HepG2 (cell line): Measurements from ENCODE around the gene NATD1. TPM values are rescaled to one million over a fixed set of nuclear protein-coding genes. Genes with fewer than 3 reads are reported as not detected.

Experiments used
- ATAC-seq: fragments of 200-7000 bp; cut with Tn5 transposase; 3 replicates; pipeline ENCODE4 v1.9.1; 2020; ENCODE audit warnings: mild to moderate bottlenecking, moderate library complexity
- BruUV-seq: library from RNA; stranded (reverse); fragments of 400-500 nt; replicated peaks from 2 replicates; lab custom pipeline; 2021; lab: Mats Ljungman, UMichigan
- CTCF ChIA-PET: fragments of 300-600 bp; formaldehyde crosslinking; extraction: SDS; loops from one replicate; lab custom pipeline; 2021; ENCODE audit warnings: low total read pairs, inconsistent platforms, low intra/inter-chr PET ratio; lab: Yijun Ruan, JAX
- POLR2A ChIA-PET: fragments of 350-600 bp; sonication (Branson Sonifier 250); formaldehyde crosslinking; loops from one replicate; lab custom pipeline; 2020; ENCODE audit warnings: antibody characterized with exemption, inconsistent platforms; lab: Yijun Ruan, JAX
- DNase-seq: peaks from one replicate; pipeline ENCODE4 v3.0.0-alpha.2; 2015; ENCODE audit warnings: low spot score
- FAIRE-seq: peaks from 3 replicates; lab custom pipeline; 2011; peaks lifted over from hg19 to GRCh38; lab: Jason Lieb, UNC
- H2AFZ ChIP-seq: one replicate; pipeline ENCODE4 v1.6.1; 2011; ENCODE audit warnings: low read length, inconsistent platforms
- H3K27ac ChIP-seq: fragments of 300-600 bp; 3 replicates; pipeline ENCODE4 v1.8.0; 2011; ENCODE audit warnings: mixed run types, mild to moderate bottlenecking, mixed read lengths, low read length, inconsistent platforms; ENCODE audit not compliant: insufficient read depth; ENCODE audit errors: extremely low read length
- H3K27me3 ChIP-seq, 2 experiments: fragments of 200-600 bp in 1 of 2; 2 replicates in 1 of 2; 3 replicates in 1 of 2; pipeline versions ENCODE4 v1.6.0 to v1.8.0; 2011; ENCODE audit warnings: low read length in 2 of 2, mild to moderate bottlenecking in 2 of 2, moderate library complexity in 2 of 2, inconsistent platforms in 1 of 2; ENCODE audit not compliant: insufficient read depth in 2 of 2, control insufficient read depth in 1 of 2
- H3K36me3 ChIP-seq, 2 experiments: fragments of 200-600 bp in 1 of 2; replicated peaks in 1 of 2; 2 replicates in 1 of 2; 3 replicates in 1 of 2; pipeline versions ENCODE4 v1.5.1 to v1.8.0; 2011; ENCODE audit warnings: low read length in 2 of 2, inconsistent platforms in 1 of 2; ENCODE audit not compliant: insufficient read depth in 2 of 2, control insufficient read depth in 1 of 2
- H3K4me1 ChIP-seq: 2 replicates; pipeline ENCODE4 v1.5.1; 2012; ENCODE audit warnings: low read length, inconsistent platforms; ENCODE audit not compliant: insufficient read depth
- H3K4me2 ChIP-seq: 2 replicates; pipeline ENCODE4 v1.6.0; 2011; ENCODE audit warnings: low read depth, low read length, inconsistent platforms
- H3K4me3 ChIP-seq, 3 experiments: fragments of 200-600 bp in 1 of 3; sonication (generic), shearing (Covaris generic) in 1 of 3; replicated peaks in 1 of 3; 2 replicates each; pipeline ENCODE4 v1.5.1; 2011 to 2016; ENCODE audit warnings: low read length in 3 of 3, inconsistent platforms in 2 of 3, low read depth in 2 of 3, mild to moderate bottlenecking in 2 of 3, control low read depth in 1 of 3, mixed read lengths in 1 of 3; ENCODE audit not compliant: insufficient read depth in 1 of 3
- H3K79me2 ChIP-seq: one replicate; pipeline ENCODE4 v1.6.1; 2011; ENCODE audit warnings: low read length, inconsistent platforms; ENCODE audit not compliant: insufficient read depth
- H3K9ac ChIP-seq: 2 replicates; pipeline ENCODE4 v1.6.0; 2011; ENCODE audit warnings: mild to moderate bottlenecking, low read depth, low read length, inconsistent platforms; ENCODE audit not compliant: insufficient read depth
- H3K9me3 ChIP-seq: 2 replicates; pipeline ENCODE4 v1.5.1; 2012; ENCODE audit warnings: mild to moderate bottlenecking, low read length
- H4K20me1 ChIP-seq: 2 replicates; pipeline ENCODE4 v1.6.0; 2011; ENCODE audit warnings: inconsistent platforms, mild to moderate bottlenecking, low read length, moderate library complexity; ENCODE audit not compliant: insufficient read depth
- DMAP1 ChIP-seq: IDR thresholded peaks from 2 replicates; pipeline ENCODE4 v1.6.1; 2016
- ETS1 ChIP-seq: sonication (generic); formaldehyde crosslinking; IDR thresholded peaks from 2 replicates; pipeline ENCODE4 v1.4.0; 2020; ENCODE audit warnings: missing genetic modification reagents
- HNRNPL ChIP-seq: fragments of 200-400 bp; formaldehyde crosslinking; IDR thresholded peaks from 2 replicates; pipeline ENCODE4 v1.6.1; 2017; ENCODE audit warnings: mild to moderate bottlenecking, low read depth, low read length
- MED13 ChIP-seq: sonication (generic); formaldehyde crosslinking; IDR thresholded peaks from 2 replicates; pipeline ENCODE4 v1.5.0; 2020; ENCODE audit warnings: missing genetic modification reagents
- NFKB2 ChIP-seq: sonication (generic); formaldehyde crosslinking; IDR thresholded peaks from 2 replicates; pipeline ENCODE4 v1.4.0; 2020; ENCODE audit warnings: missing genetic modification reagents, borderline replicate concordance
- NR2C2 ChIP-seq: sonication (generic); formaldehyde crosslinking; IDR thresholded peaks from 2 replicates; pipeline ENCODE4 v1.4.0; 2020; ENCODE audit warnings: missing genetic modification reagents, mild to moderate bottlenecking, moderate library complexity, borderline replicate concordance
- NR3C1 ChIP-seq: sonication (generic); formaldehyde crosslinking; IDR thresholded peaks from 2 replicates; pipeline ENCODE4 v1.4.0; 2020; ENCODE audit warnings: missing genetic modification reagents
- RERE ChIP-seq: IDR thresholded peaks from 2 replicates; pipeline ENCODE4 v1.6.1; 2016; ENCODE audit warnings: low read depth, missing genetic modification reagents, missing compliant biosample characterization
- SP4 ChIP-seq: sonication (generic); formaldehyde crosslinking; IDR thresholded peaks from 2 replicates; pipeline ENCODE4 v1.8.1; 2023; ENCODE audit warnings: mild to moderate bottlenecking, missing genetic modification reagents
- U2AF1 ChIP-seq: fragments of 200-400 bp; formaldehyde crosslinking; optimal IDR thresholded peaks from 2 replicates; pipeline ENCODE3; 2017; ENCODE audit warnings: mild to moderate bottlenecking, low read depth, low read length
- ZNF124 ChIP-seq: sonication (generic); formaldehyde crosslinking; IDR thresholded peaks from 2 replicates; pipeline ENCODE4 v1.4.0; 2020; ENCODE audit warnings: missing genetic modification reagents
- ZNF414 ChIP-seq: sonication (generic); formaldehyde crosslinking; IDR thresholded peaks from 2 replicates; pipeline ENCODE4 v1.5.0; 2020; ENCODE audit warnings: missing genetic modification reagents
- ZSCAN29 ChIP-seq: sonication (generic); formaldehyde crosslinking; conservative IDR thresholded peaks from 2 replicates; pipeline ENCODE4 v1.4.0; 2020; ENCODE audit warnings: mild to moderate bottlenecking, missing genetic modification reagents
- WGBS: methylation state at CpG from one replicate; pipeline ENCODE4 v1.1.6; 2017; ENCODE audit warnings: low lambda C conversion rate; 5-methylcytosine and 5-hydroxymethylcytosine counted together
- in situ Hi-C: cut with HindIII; loops from 2 replicates; pipeline ENCODE4 v1.10.0; 2017; ENCODE audit warnings: low pct_unique_long_range_greater_than_20kb; ENCODE audit not compliant: extremely low pct_ligation_motif_present
- intact Hi-C: fragments of 100-400 bp; cut with micrococcal nuclease; formaldehyde crosslinking; loops from one replicate; pipeline ENCODE4 v1.10.0; 2022; ENCODE audit not compliant: unreplicated experiment
- polyA plus RNA-seq, 8 experiments: library from polyadenylated mRNA; depleted of rRNA in 3 of 8; stranded (reverse) in 7 of 8; unstranded in 1 of 8; fragments of >200 nt; fragmentation: Illumina TruSeq in 4 of 8; extraction: Trizol in 4 of 8; gene quantifications; 2 replicates each; pipeline versions ENCODE4 v1.2.1 to v1.2.3, GENCODE V29; 2011 to 2016; ENCODE audit warnings: low read depth in 4 of 8, missing spikeins in 1 of 8, mixed read lengths in 1 of 8; ENCODE audit not compliant: insufficient read depth in 1 of 8
- total RNA-seq, 5 experiments: library from RNA; depleted of rRNA; stranded (reverse); fragments of >200 nt; fragmentation: Illumina TruSeq; extraction: Trizol; gene quantifications; 2 replicates each; pipeline ENCODE4 v1.2.3, GENCODE V29; 2016; ENCODE audit warnings: low read depth in 1 of 5

Gene NATD1
- total and polyA plus RNA-seq, 2 of the 13 experiments (the other 11 are each of a cell fraction or from before 2014, with no cell fraction given), result 0.31 to 2.3 TPM

- POLR2A ChIA-PET, result interaction anchor here (0.7 to 5.6 kb wide), 4 partner anchors 11 to 275 kb away, joined by 4 to 56 read pairs (median 4); partner anchors contain the start of gene USP22
- peaks cover 0 to 34% of the 10 kb centered on the region in 2 experiments; a peak in 3 of 5 replicates for H3K27me3 ChIP-seq
- no peaks in the 10 kb centered on the region for H3K36me3 ChIP-seq
- no peak for ATAC-seq
- intact Hi-C loops, result no loop called here
- CTCF ChIA-PET, result no interaction called here
- H4K20me1 ChIP-seq, result no peaks in the 10 kb centered on the region
- H3K9ac ChIP-seq, result no peak overlapping the region
- BruUV-seq, result no TSS peak
- no peak overlapping the region for H2AFZ ChIP-seq
- TF ChIP-seq NFKB2 (CRISPR knock-in tag) (no peak), ETS1 (CRISPR knock-in tag) (0 out of 2 replicates have a peak, but pooled peaks have one; percentile 7), ZNF124 (CRISPR knock-in tag) (0 out of 2 replicates have a peak, but pooled peaks have one; percentile 1), NR2C2 (CRISPR knock-in tag) (no peak), RERE (CRISPR knock-in tag) (no peak), U2AF1 (no peak), NR3C1 (CRISPR knock-in tag) (no peak), DMAP1 (CRISPR knock-in tag) (0 out of 2 replicates have a peak, but pooled peaks have one; percentile 5), MED13 (CRISPR knock-in tag) (0 out of 2 replicates have a peak, but pooled peaks have one; percentile 5), ZSCAN29 (CRISPR knock-in tag) (no peak), SP4 (CRISPR knock-in tag) (no peak), ZNF414 (CRISPR knock-in tag) (no peak), HNRNPL (no peak)
- H3K4me1 ChIP-seq, result peaks cover 48% of the 10 kb centered on the region
- H3K4me3 ChIP-seq, result peak overlapping the region in 2 of 3 experiments; percentile 64 to 81; a peak in 3 of 6 replicates
- H3K4me2 ChIP-seq, result peak overlapping the region; percentile 87
- no peak for DNase-seq
- H3K9me3 ChIP-seq, result no peaks in the 10 kb centered on the region
- FAIRE-seq, result no peak
- H3K79me2 ChIP-seq, result no peaks in the 10 kb centered on the region
- in situ Hi-C loops, result no loop called here
- H3K27ac ChIP-seq, result no peak overlapping the region
- 47% methylated on average over 14 of the region's 17 CpGs for WGBS
Measured at GRCh38 chr17:21276264-21276588, 23.0 kb upstream of the NATD1 start.
